Upper lobe of right lung (tissue), 1 donor: ENCODE results near the gene SNX25. TPM values are rescaled to one million over a fixed set of nuclear protein-coding genes. Genes with fewer than 3 reads are reported as not detected.
"Not testable (repeated sequence)": the region's sequence is repeated elsewhere in the genome, so short reads cannot be mapped to it uniquely, and the experiment has no call there.

Experiments
- ATAC-seq: fragments of 200-7000 bp; cut with Tn5 transposase; one replicate; pipeline ENCODE4 v1.9.1; 2020; ENCODE audit warnings: mild to moderate bottlenecking, moderate library complexity
- DNase-seq: peaks from one replicate; pipeline ENCODE4 v3.0.0-alpha.2; 2020
- H3K27ac ChIP-seq: fragments of 200-600 bp; one replicate; pipeline ENCODE4 v1.8.0; 2022
- H3K27me3 ChIP-seq: fragments of 200-600 bp; one replicate; pipeline ENCODE4 v1.8.0; 2022; ENCODE audit warnings: mild to moderate bottlenecking
- H3K36me3 ChIP-seq: fragments of 200-600 bp; one replicate; pipeline ENCODE4 v1.8.0; 2022
- H3K4me1 ChIP-seq: fragments of 200-600 bp; one replicate; pipeline ENCODE4 v1.8.0; 2022
- H3K4me3 ChIP-seq: fragments of 200-600 bp; one replicate; pipeline ENCODE4 v1.8.0; 2022; ENCODE audit warnings: mild to moderate bottlenecking
- H3K9me3 ChIP-seq: fragments of 200-600 bp; one replicate; pipeline ENCODE4 v1.8.0; 2022
- intact Hi-C: fragments of 100-400 bp; cut with DNase I; formaldehyde crosslinking; loops from one replicate; pipeline ENCODE4 v1.11.0; 2022
- total RNA-seq: library from RNA; stranded (reverse); fragmentation: NEBNext Ultra II Directional; extraction: Animal tissue kit (Norgen Biotek cat#: 25700); gene quantifications from one replicate; pipeline ENCODE4 v1.2.1, GENCODE V29; 2021
- TF ChIP-seq, protein P1 (sequence below): fragments of 200-600 bp; IDR thresholded peaks from one replicate; pipeline ENCODE4 v1.8.0; 2022; ENCODE audit warnings: antibody characterized with exemption
- donor health status: DM: no; HTN: yes; CAD: no; lungs with severe emphysema.

SNX25 gene
- total RNA-seq, 1 donor from 2014 or later = 98.5 TPM

DNA sequence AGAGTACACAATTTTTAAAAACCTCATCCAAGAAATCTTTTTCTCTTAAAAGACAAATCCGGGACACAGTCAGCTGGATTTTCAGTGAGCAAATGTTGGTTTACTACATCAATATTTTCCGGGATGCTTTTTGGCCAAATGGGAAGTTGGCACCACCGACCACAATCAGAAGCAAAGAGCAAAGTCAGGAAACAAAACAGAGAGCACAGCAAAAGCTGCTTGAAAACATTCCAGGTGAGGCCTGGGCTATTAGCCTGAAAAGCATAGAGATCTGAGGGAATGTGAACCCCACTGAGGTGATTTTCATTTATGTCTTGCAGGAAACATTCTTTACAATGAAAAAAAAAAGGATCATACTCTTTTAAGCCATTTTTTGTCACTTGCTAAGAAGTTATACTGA is 152.5 kb downstream of the SNX25 start:
- no peak overlapping the region for H3K27ac ChIP-seq
- no peaks in the 10 kb centered on the region for H3K9me3 ChIP-seq
- intact Hi-C loops = no loop called here
- no peaks in the 10 kb centered on the region for H3K4me1 ChIP-seq
- H3K27me3 ChIP-seq = no peaks in the 10 kb centered on the region
- TF ChIP-seq, protein P1, sequence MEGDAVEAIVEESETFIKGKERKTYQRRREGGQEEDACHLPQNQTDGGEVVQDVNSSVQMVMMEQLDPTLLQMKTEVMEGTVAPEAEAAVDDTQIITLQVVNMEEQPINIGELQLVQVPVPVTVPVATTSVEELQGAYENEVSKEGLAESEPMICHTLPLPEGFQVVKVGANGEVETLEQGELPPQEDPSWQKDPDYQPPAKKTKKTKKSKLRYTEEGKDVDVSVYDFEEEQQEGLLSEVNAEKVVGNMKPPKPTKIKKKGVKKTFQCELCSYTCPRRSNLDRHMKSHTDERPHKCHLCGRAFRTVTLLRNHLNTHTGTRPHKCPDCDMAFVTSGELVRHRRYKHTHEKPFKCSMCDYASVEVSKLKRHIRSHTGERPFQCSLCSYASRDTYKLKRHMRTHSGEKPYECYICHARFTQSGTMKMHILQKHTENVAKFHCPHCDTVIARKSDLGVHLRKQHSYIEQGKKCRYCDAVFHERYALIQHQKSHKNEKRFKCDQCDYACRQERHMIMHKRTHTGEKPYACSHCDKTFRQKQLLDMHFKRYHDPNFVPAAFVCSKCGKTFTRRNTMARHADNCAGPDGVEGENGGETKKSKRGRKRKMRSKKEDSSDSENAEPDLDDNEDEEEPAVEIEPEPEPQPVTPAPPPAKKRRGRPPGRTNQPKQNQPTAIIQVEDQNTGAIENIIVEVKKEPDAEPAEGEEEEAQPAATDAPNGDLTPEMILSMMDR = no peak
- DNase-seq (no peak), ATAC-seq (no peak)
- no peak overlapping the region for H3K4me3 ChIP-seq
- H3K36me3 ChIP-seq = peaks cover 20% of the 10 kb centered on the region

DNA sequence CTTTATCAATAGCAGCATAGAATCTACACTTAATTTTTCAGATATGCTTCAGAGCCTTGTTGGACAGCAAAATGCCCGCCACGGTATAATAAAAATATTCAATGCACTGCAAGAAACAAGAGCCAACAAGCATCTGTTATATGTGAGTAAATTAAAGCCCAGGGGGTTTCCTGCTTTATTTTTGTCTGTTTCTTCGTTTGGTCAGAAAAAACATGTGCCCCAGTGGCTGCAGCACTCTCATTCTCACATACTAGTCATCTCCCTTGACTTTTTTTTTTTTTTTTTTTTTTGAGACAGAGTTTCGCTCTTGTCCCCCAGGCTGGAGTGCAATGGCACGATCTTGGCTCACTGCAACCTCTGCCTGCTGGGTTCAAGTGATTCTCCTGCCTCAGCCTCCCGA is 153.2 kb downstream of the SNX25 start:
- H3K27ac ChIP-seq, H3K4me3 ChIP-seq, H3K27me3 ChIP-seq, DNase-seq, ATAC-seq, H3K9me3 ChIP-seq, intact Hi-C loops, H3K4me1 ChIP-seq: not testable (repeated sequence)
- H3K36me3 ChIP-seq = peaks cover 20% of the 10 kb centered on the region

DNA sequence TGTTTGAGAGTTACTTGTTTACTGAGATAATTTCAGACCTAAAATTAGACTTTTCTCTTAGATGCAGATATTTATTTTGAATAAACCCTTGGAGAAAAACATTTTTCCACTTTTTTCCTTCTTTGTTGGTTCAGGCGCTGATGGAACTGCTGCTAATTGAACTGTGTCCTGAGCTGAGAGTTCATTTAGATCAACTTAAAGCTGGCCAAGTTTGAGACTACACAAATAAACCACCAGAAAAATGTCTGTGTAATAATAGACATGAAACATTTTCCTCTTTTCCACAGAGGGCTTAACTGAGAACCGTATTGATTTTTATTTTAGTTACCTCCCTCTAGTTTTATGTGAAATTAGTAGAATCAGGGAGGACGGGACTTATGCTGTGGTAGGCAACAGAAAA is 153.9 kb downstream of the SNX25 start:
- TF ChIP-seq, protein P1 = no peak
- Histone ChIP-seq H3K36me3 (peaks cover 20% of the 10 kb centered on the region), H3K4me1 (no peaks in the 10 kb centered on the region), H3K27me3 (no peaks in the 10 kb centered on the region), H3K9me3 (no peaks in the 10 kb centered on the region), H3K27ac (no peak overlapping the region), H3K4me3 (no peak overlapping the region)
- no peak for ATAC-seq
- DNase-seq = no peak
- intact Hi-C loops = no loop called here

DNA sequence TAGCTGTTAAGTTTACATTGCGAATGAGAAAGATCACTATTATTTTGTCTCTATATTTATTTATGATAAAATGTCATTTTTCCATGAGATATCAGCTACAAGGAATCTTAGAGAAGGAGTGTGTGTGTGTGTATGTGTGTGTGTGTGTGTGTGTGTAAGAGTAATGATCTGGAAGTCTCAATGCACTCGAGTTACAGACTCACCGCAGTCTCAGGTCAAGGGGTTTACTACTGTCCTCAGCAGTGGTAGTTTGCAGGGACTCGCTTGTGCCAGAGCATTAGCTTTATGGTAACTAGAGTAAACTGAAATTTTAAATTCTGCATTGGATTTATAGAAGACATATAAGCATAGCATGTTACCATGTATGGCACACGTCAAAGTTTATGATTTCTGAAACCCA is 155.5 kb downstream of the SNX25 start:
- TF ChIP-seq, protein P1 = no peak
- H3K27ac ChIP-seq = no peak overlapping the region

DNA sequence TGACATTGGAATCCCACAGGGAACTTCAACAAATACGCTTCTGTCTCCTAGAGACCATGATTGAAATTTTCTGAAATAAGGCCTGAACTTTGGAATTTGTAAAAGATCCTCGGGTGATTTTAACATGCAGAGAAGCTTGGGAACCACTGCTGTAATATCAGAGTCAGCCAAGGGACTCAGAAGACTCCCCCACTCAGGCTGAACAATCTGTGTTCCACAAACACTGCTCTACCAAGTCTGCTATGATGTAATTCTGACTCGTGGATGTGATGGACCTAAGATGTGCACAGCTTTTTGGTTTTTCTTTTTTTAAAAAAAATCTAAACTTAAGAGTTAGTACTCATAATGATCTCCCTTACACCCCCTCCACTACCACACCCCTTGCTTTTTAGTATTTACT is 160.3 kb downstream of the SNX25 start:
- intact Hi-C loops = no loop called here
- TF ChIP-seq, protein P1 = no peak
- H3K4me3 ChIP-seq = no peak overlapping the region
- DNase-seq = no peak
- no peak overlapping the region for H3K27ac ChIP-seq
- H3K27me3 ChIP-seq = no peaks in the 10 kb centered on the region
- peaks cover 15% of the 10 kb centered on the region for H3K36me3 ChIP-seq
- H3K9me3 ChIP-seq = no peaks in the 10 kb centered on the region
- no peak for ATAC-seq
- H3K4me1 ChIP-seq = peaks cover 6% of the 10 kb centered on the region

More for the DNA sequence above, 155.5 kb downstream of the SNX25 start:
- Histone ChIP-seq H3K4me3 (no peak overlapping the region), H3K4me1 (no peaks in the 10 kb centered on the region), H3K9me3 (no peaks in the 10 kb centered on the region), H3K27me3 (no peaks in the 10 kb centered on the region), H3K36me3 (peaks cover 13% of the 10 kb centered on the region)
- ATAC-seq (no peak), DNase-seq (no peak)
- intact Hi-C loops = no loop called here

DNA sequence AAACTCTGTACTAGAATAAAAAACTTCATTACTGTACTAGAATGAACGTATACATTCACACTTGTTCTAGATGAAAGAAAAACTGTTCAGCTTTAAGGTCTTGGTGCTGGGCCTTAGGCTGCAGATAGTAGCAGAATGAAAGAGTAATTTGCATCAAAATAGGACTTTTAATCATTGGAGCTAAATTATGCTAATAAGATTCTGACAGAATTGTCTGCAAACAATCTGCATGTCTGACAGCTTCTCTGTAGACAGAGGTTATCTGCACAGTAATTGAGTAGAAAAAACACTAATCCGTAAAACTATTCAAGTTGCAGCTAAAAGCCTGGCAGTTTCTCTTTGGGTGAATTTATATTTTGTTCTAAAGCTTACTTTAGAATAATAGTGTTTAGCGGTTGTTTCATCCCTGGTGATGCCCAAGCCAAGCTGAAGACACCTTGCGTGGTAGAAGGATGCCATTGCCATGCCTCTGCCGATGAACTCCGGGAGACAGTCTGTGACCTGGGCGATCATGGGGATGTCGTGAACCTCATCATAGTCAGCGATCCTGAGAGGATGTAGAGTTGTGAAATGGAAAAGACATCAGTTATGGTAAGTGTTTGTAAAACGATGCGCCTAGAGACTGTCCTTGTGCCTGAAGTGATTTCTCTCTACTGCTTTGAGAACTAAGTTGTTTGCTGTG is 161.0 kb downstream of the SNX25 start:
- H3K27ac ChIP-seq = no peak overlapping the region
- peaks cover 15% of the 10 kb centered on the region for H3K36me3 ChIP-seq
- TF ChIP-seq, protein P1 = no peak
- H3K27me3 ChIP-seq = no peaks in the 10 kb centered on the region
- ATAC-seq (no peak), DNase-seq (no peak)
- intact Hi-C loops = no loop called here
- no peak overlapping the region for H3K4me3 ChIP-seq
- peaks cover 6% of the 10 kb centered on the region for H3K4me1 ChIP-seq
- no peaks in the 10 kb centered on the region for H3K9me3 ChIP-seq
